ENCODE results near the gene KLF5. TPM values are rescaled to one million over a fixed set of nuclear protein-coding genes. Genes with fewer than 3 reads are reported as not detected.

Gene KLF5
- total RNA-seq, 4 donors from 2014 or later, result 2.8 to 14.0 (median 5.8) TPM

- TF ChIP-seq, protein P1, sequence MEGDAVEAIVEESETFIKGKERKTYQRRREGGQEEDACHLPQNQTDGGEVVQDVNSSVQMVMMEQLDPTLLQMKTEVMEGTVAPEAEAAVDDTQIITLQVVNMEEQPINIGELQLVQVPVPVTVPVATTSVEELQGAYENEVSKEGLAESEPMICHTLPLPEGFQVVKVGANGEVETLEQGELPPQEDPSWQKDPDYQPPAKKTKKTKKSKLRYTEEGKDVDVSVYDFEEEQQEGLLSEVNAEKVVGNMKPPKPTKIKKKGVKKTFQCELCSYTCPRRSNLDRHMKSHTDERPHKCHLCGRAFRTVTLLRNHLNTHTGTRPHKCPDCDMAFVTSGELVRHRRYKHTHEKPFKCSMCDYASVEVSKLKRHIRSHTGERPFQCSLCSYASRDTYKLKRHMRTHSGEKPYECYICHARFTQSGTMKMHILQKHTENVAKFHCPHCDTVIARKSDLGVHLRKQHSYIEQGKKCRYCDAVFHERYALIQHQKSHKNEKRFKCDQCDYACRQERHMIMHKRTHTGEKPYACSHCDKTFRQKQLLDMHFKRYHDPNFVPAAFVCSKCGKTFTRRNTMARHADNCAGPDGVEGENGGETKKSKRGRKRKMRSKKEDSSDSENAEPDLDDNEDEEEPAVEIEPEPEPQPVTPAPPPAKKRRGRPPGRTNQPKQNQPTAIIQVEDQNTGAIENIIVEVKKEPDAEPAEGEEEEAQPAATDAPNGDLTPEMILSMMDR (IDR thresholded peaks at IDR 0.05; ENCODE audit: low read depth), result no peak
These were observed 10.5 kb downstream of the KLF5 start for GRCh38 chr13:73069206-73069805.

GRCh38 chr13:73070451-73071098 is 11.8 kb downstream of the KLF5 start:
- TF ChIP-seq, protein P1 (IDR thresholded peaks at IDR 0.05; ENCODE audit: low read depth), result no peak

DNA sequence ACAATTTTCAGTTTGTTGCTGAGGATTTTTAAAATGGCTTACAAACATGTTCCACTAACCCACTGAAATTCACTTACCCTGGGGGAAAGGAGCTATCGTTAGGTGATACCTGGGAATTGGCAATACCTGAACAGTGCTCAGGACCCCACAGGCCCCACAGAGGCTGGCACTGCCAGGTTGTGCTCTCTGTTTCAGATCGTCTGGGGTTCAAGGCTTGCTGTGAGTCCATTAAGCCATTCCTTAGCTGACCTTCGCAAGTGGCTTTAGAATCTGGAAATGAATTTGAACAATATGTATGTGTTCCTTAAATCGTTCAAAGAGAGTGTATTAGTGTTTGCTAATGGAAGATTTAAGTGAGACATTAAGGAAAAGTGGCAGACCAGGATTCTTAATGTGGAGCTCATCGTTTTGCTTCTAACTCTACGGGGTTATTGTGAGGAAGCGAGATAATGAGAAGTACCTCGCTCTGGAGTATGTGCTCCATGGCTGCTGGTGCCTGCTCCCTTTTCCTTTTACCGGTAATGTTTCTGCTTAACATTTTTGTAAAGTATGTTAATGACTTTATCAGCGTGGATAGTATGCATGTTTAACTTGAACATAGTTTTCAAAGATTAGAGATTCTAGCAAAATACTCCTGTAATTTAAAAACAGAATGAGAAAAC is 13.6 kb downstream of the KLF5 start:
- TF ChIP-seq, protein P1 (IDR thresholded peaks at IDR 0.05; ENCODE audit: low read depth), result no peak

- TF ChIP-seq, protein P1 (IDR thresholded peaks at IDR 0.05; ENCODE audit: low read depth), result no peak
These were observed 14.2 kb downstream of the KLF5 start for GRCh38 chr13:73073050-73073449.

DNA sequence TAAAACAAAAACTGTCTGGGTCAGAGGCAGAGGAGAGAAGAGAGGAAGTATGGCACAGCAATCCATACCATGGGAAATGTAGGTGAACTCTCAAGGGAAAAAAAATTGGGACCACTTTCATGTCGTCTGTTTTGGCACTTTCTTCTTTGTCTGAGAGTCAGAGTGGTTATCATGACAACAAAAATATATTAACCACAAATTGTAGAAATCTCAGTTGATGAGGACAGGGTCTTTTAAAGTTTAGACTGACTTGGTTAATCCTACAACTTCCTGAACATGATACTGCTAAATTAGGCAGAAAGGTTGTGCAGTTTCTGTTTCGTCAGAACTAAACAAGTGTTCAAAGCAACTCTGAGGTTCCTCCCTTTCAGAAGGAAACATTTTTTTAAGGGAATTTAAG is 15.2 kb downstream of the KLF5 start:
- TF ChIP-seq, protein P1 (IDR thresholded peaks at IDR 0.05; ENCODE audit: low read depth), result no peak

DNA sequence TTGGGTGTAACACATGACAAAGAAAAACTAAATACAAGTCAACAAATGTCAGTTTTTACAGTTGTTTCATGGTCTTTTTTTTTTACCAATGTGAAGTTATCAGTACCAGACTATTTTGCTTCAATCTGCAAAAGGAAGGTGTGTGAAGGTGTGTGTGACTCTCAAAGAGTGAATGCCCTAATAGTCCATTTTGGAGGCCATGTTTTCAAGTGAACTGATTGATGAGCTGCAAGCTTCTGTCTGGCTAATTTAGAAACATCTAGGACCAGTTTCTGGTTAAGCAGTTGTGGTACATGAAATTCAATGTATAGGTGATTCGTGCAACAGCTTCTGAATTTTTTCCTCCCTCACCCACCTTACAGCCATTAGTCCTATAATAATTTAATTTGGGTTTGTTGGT is 16.1 kb downstream of the KLF5 start:
- TF ChIP-seq, protein P1 (IDR thresholded peaks at IDR 0.05; ENCODE audit: low read depth), result no peak

DNA sequence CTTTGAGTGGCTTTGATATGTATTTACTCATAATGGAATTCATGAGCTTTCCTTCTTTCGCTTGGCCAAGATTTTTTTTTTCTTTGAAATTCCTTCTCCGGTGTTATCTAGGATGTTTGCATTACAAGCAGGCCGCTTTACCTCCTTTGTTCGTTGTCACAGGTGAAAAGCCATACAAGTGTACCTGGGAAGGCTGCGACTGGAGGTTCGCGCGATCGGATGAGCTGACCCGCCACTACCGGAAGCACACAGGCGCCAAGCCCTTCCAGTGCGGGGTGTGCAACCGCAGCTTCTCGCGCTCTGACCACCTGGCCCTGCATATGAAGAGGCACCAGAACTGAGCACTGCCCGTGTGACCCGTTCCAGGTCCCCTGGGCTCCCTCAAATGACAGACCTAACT is 16.7 kb downstream of the KLF5 start:
- TF ChIP-seq, protein P1 (IDR thresholded peaks at IDR 0.05; ENCODE audit: low read depth), result no peak

All from subcutaneous adipose tissue (tissue), 4 donors.